Epithelial cell of proximal tubule (primary cell): ENCODE measurements around the gene ARHGAP42. TPM values are rescaled to one million over a fixed set of nuclear protein-coding genes. Genes with fewer than 3 reads are reported as not detected.

Source experiments
- DNase-seq: peaks from one replicate; pipeline ENCODE4 v3.0.0-alpha.2; 2011; ENCODE audit warnings: low read depth
- H3K4me3 ChIP-seq: 2 replicates; pipeline ENCODE4 v1.5.1; 2011; ENCODE audit warnings: low read depth, mild to moderate bottlenecking, low read length
- total RNA-seq: library from RNA; depleted of rRNA; stranded (reverse); fragments of >200 nt; gene quantifications from 2 replicates; pipeline ENCODE4 v1.2.3, GENCODE V29; 2015
- TF ChIP-seq, protein P1 (sequence below): conservative IDR thresholded peaks from 2 replicates; pipeline ENCODE4 v1.5.1; 2012; ENCODE audit warnings: low read depth, mild to moderate bottlenecking, low read length

The ARHGAP42 gene
- total RNA-seq, 1 donor from 2014 or later = 8.0 TPM

DNA sequence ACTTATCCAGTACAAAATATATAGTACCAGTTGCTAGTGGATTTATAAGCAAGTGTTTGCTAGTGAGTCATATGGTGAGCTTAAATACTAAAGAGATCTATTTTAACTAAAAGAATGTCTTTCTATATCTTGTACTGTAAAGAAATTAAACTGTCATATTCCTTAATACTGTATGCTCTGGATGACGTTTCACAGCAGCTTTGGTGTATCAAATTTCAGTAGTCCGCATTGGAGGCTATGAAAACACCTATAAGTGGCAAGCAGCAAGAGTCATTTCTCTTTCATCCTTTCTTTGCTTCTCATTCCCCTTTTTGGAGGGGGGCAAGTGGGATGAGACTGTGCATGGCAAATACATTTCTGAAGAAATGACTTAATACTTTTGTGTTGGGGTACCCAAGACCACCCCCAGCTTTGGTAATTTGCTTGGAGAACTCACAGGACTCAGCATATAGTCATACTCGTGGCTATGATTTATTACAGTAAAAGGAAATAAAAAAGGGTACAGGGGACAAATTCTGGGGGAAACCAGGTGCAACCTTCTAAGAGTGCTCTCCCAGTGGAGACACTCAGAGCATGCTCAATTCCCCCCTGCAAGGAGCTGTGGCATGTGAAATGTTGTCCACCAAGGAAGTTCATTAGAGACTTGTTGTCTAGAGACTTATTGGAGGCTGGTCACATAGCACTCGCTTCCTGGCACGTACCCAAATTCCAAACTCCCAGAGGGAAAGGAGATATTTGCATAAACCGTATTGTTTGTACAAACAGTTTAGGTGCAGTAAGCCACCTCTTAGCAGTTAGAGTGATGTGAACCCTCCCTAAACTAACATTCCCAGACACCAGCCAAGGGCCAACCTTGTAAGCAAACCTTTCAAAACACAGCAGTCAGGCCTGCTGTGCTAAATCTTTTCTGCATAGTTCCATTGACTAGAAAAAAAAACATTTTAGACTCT lies 231.7 kb downstream of the ARHGAP42 start:
- no peak overlapping the region for H3K4me3 ChIP-seq
- TF ChIP-seq, protein P1, sequence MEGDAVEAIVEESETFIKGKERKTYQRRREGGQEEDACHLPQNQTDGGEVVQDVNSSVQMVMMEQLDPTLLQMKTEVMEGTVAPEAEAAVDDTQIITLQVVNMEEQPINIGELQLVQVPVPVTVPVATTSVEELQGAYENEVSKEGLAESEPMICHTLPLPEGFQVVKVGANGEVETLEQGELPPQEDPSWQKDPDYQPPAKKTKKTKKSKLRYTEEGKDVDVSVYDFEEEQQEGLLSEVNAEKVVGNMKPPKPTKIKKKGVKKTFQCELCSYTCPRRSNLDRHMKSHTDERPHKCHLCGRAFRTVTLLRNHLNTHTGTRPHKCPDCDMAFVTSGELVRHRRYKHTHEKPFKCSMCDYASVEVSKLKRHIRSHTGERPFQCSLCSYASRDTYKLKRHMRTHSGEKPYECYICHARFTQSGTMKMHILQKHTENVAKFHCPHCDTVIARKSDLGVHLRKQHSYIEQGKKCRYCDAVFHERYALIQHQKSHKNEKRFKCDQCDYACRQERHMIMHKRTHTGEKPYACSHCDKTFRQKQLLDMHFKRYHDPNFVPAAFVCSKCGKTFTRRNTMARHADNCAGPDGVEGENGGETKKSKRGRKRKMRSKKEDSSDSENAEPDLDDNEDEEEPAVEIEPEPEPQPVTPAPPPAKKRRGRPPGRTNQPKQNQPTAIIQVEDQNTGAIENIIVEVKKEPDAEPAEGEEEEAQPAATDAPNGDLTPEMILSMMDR = no peak
- DNase-seq = no peak

DNA sequence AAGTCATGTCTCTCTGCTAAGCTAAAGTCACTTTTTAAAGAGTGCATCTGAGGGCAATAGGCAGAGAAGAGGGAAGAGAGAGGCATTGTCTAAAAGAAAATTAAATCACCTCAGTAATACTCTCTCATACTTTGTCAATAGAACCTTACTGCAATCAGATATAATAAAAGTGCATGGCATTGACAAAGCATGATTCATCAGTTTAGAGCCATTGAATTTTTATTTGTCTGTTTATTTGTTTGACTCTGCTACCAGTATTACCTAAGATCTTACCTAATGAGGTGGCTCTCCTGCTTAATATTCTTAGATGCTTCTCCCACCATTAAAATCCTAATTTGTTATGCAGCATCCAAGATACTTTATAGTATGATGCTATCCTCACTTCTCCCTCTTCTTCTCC lies 233.5 kb downstream of the ARHGAP42 start:
- no peak for DNase-seq
- no peak overlapping the region for H3K4me3 ChIP-seq
- TF ChIP-seq, protein P1 = no peak

DNA sequence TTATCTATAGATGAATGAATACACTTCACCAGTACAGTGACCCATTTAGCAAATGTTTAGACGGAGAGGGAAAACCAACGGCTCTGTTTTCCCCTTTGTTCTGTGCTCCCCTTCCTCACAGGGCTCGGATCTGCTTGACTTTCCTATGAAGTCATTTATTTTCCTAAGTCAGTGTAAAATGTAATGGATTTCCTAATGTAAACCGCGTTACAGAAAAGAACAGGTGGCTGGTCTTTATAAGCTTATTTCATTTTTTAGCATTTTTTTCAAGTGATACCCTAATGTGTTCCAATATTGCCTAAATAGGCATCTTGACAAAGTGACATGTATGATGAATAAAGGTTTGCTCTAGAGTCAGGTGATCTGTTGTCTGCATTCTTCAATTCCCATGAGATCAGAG lies 235.0 kb downstream of the ARHGAP42 start:
- no peak for DNase-seq
- no peak overlapping the region for H3K4me3 ChIP-seq
- TF ChIP-seq, protein P1 = no peak

DNA sequence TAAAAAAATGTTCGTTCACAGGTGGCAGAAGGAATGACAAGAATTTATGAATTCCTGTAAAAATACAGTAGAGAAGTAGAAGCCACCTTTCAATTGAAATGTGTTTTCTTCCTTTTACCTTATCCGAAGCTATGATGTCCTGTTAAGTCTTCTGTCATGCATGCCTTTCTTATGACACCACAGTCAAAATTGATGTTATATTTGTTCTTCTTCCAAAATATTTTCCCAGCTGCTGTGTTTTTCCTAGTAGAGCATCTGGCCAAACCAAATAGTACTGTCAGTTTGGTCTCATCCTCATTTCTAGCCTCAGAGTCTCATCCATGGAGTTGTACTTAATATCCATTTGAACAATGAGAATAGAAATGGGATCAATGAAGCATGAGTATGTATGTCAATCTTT lies 236.5 kb downstream of the ARHGAP42 start:
- H3K4me3 ChIP-seq = no peak overlapping the region
- TF ChIP-seq, protein P1 = no peak
- DNase-seq = no peak

DNA sequence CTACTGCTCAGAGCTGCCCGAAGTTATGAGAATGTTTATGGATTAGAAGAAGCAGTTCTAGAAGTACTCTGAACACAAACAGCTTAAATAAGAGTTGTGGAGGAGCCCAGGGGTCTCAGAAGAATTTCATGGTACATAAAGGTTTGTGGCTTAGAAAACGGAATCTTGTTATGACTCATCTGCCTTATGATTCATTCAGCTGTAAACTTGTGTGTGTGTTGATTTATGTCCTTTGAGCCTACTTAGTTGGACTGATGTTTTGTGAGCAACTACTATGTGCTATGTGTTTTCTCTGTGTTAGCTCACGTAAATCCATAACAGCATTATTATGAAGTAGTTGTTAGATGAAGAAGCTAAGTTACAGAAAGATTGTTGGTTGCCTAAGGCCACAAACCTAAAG lies 238.8 kb downstream of the ARHGAP42 start:
- no peak for DNase-seq
- H3K4me3 ChIP-seq = no peak overlapping the region
- TF ChIP-seq, protein P1 = no peak

DNA sequence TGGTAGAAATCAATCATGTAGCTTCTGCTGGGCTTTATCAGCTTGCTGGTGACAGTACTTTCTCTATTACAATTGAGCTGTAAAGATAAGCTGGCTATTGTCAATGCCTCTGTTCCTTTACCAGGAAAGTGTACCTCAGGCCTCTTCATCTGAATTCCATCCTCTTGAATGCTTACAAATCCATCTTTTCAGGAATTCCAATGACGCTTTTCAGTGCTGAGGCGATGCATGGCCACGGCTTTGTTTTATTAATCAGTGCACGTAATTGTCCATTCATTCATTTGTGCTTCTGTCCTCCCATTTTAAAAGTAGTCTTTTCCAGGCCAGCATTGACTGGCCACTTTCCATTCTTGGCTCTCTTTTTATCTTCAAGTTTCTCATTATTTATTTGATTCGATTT lies 240.5 kb downstream of the ARHGAP42 start:
- TF ChIP-seq, protein P1 = no peak
- no peak for DNase-seq
- H3K4me3 ChIP-seq = no peak overlapping the region

DNA sequence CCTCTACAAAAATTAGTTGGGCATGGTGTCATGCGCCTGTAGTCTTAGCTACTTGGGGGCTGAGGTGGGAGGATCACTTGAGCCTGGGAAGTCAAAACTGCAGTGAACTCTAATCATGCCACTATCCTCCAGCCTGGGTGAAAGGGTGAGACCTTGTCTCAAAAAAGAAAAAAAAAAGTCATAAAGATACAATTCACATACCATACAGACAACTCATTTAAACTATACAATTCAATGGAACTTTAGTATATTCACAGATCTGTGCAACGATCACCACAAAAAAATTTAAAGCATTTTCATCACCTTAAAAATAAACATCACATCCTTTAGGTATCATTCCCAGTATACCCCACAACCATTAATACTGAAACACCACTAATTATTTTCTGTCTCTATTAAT lies 241.3 kb downstream of the ARHGAP42 start:
- no peak for DNase-seq
- H3K4me3 ChIP-seq = no peak overlapping the region

More for the DNA sequence above, 241.3 kb downstream of the ARHGAP42 start:
- TF ChIP-seq, protein P1 = no peak
